GM13976 (cell line): ENCODE results near the gene WIPF2.
"Not testable (repeated sequence)": the region's sequence is repeated elsewhere in the genome, so short reads cannot be mapped to it uniquely, and the experiment has no call there.

ENCODE experiments used
- DNase-seq: peaks from one replicate; pipeline ENCODE4 v3.0.0; 2012; ENCODE audit warnings: low spot score
- in situ Hi-C: fragments of 300-500 bp; cut with MboI; formaldehyde crosslinking; loops from one replicate; pipeline ENCODE4 v1.12.0; 2022; ENCODE audit warnings: low sequenced_read_pairs, mixed read lengths, inconsistent platforms; ENCODE audit not compliant: unreplicated experiment
- TF ChIP-seq, protein P1 (sequence below): IDR thresholded peaks from 2 replicates; pipeline ENCODE4 v1.5.1; 2012; ENCODE audit warnings: borderline replicate concordance, mild to moderate bottlenecking; ENCODE audit not compliant: insufficient read depth; ENCODE audit errors: extremely low read depth, missing control alignments, control extremely low read depth

WIPF2 gene

DNA sequence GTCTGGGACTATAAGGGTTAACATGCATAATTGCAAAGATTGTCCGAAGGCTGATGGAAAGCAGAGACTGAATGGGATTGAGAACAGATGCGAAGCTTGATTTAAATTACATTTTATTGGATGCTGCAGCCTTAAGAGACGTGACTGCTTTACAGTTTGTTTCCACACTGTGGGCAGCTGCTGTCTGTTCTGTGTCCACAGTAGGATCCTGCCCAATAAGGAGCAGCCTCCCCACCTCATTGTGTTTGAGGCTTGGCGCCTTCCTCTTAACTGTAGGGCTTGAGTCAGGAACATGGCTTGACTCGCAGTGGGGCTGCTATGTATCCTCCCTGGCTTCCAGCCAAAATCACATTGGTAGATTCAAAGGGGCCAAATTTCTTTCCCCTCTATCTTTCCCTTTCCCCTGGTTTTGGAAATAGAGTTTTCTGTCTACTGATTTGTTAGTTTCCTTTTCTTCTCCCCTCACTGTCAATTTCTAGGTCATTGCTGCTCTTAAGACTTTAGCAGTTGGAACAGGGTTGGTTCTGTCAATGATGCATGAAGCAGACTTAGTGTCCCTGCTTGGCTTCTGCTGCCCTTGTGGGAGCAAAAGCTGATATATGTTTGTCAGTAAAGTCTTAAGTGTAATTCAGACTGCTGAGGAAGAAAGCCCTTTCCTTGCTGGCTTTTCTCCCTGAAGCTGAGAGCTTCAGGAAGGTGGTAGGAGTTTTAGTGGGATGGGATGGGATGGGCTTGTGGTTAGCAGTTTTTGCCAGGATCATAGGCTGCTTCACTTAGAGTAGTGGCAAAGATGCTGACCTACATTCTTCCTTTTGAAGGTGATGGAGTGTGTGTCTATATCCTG lies 84.8 kb downstream of the WIPF2 start:
- no peak for DNase-seq
- TF ChIP-seq, protein P1, sequence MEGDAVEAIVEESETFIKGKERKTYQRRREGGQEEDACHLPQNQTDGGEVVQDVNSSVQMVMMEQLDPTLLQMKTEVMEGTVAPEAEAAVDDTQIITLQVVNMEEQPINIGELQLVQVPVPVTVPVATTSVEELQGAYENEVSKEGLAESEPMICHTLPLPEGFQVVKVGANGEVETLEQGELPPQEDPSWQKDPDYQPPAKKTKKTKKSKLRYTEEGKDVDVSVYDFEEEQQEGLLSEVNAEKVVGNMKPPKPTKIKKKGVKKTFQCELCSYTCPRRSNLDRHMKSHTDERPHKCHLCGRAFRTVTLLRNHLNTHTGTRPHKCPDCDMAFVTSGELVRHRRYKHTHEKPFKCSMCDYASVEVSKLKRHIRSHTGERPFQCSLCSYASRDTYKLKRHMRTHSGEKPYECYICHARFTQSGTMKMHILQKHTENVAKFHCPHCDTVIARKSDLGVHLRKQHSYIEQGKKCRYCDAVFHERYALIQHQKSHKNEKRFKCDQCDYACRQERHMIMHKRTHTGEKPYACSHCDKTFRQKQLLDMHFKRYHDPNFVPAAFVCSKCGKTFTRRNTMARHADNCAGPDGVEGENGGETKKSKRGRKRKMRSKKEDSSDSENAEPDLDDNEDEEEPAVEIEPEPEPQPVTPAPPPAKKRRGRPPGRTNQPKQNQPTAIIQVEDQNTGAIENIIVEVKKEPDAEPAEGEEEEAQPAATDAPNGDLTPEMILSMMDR = no peak
- in situ Hi-C loops = loop anchor here (5.0 kb wide), 1 partner anchor 48 kb away; no protein-coding TSS in a partner anchor

- in situ Hi-C loops = loop anchor here (5.0 kb wide), 1 partner anchor 48 kb away; no protein-coding TSS in a partner anchor
- DNase-seq = not testable (repeated sequence)
These were observed 85.4 kb downstream of the WIPF2 start for GRCh38 chr17:40304552-40304863.

- in situ Hi-C loops = loop anchor here (5.0 kb wide), 1 partner anchor 47 kb away; no protein-coding TSS in a partner anchor
- DNase-seq = not testable (repeated sequence)
These were observed 85.8 kb downstream of the WIPF2 start for GRCh38 chr17:40304866-40305265.

DNA sequence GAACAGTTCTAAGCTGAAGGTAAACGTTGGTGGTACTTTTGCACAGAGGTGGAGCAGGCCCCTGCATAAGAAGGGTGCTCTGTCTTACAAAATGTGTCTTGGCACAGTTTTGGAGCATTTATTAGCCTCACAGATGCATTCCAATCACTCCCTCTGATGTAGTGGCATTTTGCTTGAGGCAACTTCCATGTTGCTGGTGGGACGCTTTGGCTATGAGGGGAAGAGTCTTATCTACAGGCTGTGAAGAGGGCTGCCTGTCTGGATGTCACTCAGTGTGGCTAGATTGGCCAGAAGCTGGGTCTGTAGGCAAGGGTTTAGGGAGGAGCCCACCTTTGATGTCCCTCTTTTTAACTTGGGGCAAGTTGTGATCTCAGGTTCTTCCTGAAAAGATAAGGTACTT lies 87.3 kb downstream of the WIPF2 start:
- DNase-seq = no peak
- TF ChIP-seq, protein P1 = no peak
- in situ Hi-C loops = no loop called here

GRCh38 chr17:40307001-40307730 lies 88.1 kb downstream of the WIPF2 start:
- TF ChIP-seq, protein P1 = no peak
- in situ Hi-C loops = no loop called here
- no peak for DNase-seq

DNA sequence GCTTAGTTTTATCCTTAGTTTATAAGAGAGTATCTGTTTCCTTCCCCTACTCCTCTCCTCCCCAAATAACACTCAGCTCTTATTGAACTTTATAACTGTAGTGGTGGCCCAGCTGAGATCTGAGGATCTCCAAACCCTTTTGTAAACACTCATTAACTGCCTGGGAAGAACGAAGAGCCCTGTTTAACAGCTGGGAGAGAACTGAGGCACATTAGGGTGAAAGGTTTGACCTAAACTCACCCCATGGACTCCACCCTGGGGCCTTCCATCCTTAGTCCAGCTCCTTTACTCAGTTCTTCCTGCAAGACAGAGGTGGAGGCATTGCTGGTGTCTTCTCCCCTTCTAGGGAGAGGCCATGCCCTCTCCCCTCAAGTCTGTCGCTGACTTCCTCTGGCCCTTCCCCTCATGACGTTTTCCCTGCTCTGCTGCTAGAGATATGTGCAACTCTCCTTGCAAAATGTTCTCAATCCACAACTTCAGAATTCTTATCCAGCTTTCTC lies 88.7 kb downstream of the WIPF2 start:
- TF ChIP-seq, protein P1 = no peak
- no peak for DNase-seq
- in situ Hi-C loops = no loop called here

GRCh38 chr17:40309031-40309948 lies 90.2 kb downstream of the WIPF2 start, which contains the start of gene RARA:
TSS of gene RARA (plus strand) at chr17:40309180. CDS start at chr17:40331219, 22,039 bp downstream.
- TF ChIP-seq, protein P1 = no peak
- in situ Hi-C loops = no loop called here
- peak; percentile 77 for DNase-seq
